DMS 273 treated with DMSO at 0.1 percent for 48 hours (cell line): Measurements from ENCODE around the gene KAT6B.

Experiments
- DNase-seq: peaks from one replicate; lab custom pipeline; 2025; lab: John Stamatoyannopoulos, UW

The KAT6B gene

DNA sequence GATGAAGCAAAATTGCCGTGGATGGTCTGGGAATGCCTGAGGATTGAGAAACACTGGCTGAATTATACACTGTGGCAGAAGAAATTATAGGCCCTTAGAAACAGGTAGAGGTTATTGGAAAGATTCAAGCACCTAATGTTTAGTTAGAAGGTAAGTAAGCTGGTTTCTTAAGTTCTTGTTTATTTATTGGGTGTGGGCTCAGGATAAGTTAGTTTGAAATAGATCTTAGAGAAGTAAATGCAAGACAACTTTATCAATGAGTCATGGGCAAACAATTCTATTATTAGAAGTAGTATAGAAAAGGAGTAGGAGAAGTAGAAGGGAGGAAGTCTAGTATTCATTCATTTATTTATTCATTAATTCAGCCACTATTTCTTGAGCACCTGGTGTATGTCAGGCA is 96.5 kb downstream of the KAT6B start:
- no peak for DNase-seq

DNA sequence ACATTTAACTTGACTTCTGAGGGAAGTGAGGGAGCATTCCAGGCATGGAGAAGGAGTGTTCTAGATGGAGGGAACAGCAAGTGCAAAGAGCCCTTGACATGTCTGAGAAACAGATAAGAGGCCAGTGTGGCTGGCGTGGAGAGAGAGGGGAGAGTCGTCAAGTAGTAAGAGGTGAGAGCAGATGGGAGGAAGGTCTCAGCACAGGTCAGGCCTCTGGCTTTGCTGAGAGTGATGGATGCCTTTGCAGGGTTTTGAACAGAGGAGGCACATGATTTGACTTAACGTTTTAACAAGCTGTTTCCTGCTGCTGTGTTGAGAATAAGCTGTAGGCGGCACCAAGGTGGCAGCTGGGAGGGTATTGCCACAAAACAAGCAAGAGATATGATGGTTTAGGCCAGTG is 97.2 kb downstream of the KAT6B start:
- DNase-seq = peak; percentile 37

DNA sequence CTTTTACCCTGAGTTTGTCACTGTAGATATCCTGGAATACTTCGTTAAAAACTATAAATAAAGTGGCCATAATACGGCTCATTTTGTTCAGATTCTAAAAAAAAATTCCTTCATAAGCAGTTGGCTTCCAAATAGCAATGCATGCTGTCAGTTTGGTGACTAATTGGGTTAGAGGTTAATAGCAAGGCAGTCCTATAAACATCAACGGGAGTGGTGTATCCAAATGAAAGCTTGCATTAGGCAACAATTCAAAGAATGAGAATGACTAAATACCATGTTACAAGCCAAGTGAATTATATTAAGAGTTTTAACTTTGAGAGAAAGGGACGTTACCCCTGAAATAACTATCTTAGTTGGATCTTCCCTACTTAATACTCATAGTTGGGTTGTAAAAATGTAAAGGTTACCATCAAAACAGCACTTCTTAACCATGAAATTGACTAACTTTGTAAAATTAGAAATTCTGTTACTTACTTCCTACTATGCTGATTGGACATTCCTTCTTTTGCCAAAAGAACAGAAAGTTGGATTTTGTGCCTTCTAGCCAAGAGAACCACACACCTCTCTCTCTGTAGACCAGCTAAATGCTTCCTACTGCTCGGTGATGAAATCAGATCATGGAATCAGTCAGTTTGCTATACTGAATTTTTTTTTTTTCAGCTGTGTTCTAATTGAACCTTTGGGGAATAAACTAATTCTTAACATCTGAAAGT is 98.0 kb downstream of the KAT6B start:
- DNase-seq = no peak

DNA sequence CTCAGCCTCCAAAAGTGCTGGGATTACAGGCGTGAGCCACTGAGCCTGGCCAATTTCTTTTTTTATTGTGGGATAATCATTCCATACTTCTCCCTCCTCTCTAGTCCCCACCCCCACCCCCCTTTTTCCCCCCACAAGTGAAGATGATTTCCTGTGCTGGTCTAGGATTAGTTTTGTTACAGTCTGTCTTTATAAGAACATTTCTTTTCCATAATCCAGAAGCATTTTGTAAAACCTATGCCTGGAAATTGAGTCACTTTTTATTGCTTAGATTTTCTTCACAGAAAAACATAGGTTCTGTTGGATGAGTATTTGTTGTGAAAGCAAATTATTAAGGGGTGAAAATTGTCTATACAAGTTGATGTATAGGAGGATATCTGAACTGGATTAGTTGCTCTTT is 98.9 kb downstream of the KAT6B start:
- DNase-seq = no peak

DNA sequence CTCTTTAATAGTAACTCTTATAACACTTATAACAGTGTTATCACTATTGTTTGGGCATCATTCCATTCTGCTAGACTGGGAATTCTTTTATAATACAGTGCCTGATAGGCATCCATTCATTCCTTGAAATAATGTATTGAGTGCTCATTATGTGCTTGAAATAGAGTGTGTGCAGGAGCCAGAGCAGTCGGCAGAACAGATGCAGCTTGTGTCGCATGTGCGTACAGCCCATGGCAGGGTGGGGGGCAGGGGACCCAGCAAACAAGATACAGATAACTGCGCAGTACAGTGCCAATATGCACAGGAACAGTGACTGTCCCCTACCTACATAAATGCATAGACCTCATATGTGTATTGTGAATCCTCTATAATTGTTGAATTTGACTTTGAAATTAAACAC is 99.3 kb downstream of the KAT6B start:
- no peak for DNase-seq

DNA sequence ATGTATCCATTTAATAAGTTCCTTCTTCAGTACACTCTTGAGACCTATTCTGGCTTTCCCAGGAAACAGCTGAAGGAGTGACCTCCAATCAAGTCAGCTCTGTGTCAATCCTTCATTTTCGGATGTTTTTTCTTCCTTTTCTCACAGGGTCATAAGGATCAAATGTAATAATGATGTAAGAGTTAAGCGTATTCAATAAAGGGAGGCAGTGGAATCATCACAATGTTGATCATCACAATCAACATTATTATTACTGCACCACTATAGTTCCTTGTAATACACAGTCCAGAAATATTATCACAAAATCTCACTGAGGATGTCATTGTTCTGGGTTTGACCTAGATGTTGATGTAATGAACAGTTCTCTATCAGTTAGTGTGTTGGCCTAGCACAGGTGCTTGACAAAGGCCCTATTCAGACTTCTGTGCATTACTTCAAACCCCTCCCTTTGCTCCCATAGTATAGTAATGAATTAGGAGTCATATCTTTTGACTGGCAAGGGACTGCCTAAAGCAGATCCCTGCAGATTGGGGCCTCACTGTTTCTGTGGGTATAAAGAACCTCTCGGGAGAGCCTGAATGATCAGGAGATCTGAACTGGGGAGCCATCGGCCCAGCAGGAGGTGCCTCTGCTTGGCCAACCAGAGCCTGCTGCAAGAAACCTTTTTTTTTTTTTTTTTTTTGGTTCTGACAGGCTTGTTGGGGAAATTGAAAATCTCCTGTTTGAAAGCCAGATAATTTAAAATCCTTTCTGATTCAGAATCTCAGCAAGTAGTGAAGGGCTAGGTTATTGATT is 100.6 kb downstream of the KAT6B start:
- DNase-seq = no peak

DNA sequence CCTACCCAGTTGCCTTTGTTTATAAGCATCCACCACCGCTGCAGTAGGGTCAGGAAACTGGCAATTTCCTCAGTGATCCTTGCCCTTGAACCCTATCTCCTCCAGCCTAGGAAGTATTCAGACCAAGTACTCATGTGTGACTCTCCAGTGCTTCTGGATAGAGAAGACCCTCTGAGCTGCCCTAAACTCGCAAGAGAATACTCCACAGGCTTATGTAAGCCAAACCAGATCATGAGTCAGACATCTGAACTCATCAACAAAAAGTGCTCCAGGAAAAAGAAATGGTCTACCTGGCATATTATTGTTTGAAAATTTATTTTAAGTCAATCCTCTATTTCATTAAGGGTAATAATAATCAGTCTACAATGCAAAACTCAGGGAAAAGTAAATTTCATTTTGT is 101.3 kb downstream of the KAT6B start:
- DNase-seq = no peak

DNA sequence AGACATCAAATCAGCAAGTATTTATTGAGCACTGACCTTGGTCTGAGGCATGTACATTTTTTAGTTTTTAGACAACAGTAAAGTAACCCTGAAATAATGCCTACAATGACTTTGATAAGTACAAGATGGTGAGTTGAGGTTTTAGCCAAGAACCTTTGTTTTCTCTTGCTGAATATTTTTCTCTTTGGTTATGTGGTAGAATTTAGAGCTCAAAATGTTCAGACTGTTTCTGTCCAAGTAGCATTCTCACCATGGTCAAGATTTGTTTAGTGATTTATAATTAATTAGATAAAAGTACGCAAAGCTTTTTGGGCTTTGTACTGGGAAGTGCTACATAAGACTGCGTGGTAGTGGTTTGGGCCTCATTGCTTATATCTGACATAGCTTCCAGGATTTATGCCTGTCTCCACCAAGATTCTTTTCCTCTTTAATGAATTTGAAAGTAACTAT is 102.4 kb downstream of the KAT6B start:
- no peak for DNase-seq

DNA sequence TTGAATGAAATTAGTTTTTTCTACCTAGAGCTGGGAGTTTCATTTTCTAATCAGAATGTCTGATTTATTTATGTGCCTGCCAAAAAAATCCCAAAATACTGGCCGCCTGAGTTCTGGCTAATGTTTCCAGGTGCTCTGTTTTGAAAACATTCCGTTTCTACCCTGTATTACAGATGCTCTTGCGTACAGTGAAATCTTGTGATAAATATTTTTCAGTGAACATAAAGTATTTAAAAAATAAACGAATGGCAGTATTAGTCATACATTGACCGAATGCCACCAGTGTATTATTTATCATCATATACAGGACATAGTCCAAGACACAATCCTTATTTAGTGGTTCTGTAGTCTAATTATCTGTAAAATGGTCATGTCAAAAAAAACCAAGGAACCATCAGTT is 102.8 kb downstream of the KAT6B start:
- no peak for DNase-seq

DNA sequence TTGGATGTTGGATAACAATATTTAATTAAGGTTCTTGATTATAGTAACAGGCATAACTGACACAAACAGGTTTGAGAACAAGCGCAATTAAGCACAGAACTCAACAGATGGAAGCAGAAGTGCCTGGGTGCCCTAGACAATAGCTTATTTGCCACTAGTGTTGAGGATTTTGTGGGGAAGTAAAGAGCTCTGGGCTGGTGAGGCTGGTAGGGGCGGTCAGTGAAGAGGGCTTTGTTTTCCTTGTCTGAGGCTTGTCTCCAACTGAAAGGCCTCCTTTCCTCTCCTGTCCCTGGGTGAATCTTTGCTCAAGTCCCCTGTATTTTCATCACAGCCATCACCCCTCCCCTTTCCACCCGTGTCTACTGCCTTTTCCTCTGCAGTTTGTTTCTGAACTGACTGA is 104.6 kb downstream of the KAT6B start:
- peak; percentile 2 for DNase-seq

DNA sequence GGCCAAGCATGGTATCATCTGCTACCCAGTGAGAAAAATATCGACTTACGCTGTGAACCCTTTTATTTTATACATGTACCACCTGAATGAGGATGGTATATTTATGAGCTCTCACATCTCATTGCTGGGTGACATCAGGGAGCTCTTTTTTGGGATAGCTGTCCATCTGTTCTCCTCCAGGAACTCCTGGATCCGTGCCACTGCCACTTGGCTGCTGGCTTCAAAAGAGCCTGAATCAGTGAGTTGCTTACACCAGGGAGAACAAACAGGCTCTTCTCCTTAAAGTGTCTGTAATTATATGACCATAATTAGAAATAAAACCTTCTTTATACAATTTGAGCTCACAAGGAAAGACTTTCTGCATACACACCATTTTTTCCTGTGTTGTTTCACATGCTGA is 106.2 kb downstream of the KAT6B start:
- peak; percentile 70 for DNase-seq

DNA sequence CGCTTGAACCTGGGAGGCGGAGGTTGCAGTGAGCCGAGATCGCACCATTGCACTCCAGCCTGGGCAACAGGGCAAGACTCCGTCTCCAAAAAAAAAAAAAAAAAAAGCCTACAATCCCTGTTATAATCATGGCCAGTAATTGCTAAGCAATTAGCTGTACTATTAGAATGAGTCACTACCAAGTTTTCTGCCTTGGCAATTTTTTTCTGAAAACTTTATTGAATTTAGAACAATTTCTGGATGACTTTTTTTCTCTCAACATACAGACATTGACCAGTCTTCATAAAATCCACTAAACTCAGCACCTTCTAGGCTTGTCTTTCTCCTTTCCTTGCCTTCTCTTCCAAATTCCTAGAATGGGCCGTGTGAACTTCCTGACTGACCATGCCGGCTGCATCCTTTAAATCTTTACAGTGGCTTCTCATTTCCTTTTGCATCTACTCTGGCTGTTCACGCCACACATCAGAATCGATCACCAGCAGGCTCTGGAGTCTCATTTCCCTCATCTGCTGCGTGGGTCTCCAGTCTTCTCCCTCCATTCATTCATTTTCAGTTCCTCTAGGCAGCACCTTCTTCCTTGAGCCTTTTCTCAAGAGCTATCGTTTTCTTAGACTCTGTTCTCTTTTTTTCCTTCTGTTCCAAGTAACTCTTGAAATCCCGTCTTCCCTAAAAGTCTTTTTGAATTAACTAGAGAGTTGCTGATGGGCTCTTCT is 107.9 kb downstream of the KAT6B start:
- DNase-seq = no peak

DNA sequence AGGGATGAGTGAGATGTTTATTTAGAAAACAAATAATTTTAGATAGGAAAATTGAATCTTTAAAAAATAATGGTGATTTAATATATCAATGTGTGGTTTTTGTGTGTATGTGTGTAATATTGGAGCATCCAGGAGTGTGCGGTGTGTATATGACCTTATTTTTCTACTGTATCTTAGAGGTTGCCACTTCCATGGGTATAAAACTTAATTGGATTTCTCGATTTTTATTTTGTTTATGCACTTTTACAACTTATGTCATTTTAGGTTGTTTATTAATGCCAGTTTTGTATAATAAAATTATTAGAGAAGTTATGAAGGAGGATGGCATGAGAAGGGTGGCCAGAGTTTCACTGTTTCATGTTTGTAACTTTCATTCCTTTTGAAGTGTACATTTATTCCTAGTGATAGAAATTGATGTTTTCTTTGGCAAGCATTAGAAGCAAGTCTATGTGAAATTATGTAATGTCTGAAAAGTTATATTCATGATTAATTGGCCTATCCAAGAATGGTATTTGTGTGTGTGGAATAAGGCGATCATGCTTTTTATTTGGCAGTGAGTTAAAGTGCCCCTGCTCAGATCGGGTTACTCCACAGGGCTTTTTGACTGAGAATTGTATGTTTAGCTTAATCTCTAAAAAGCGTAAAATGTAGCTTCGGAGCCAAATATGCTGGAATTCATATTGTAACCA is 110.3 kb downstream of the KAT6B start:
- no peak for DNase-seq

DNA sequence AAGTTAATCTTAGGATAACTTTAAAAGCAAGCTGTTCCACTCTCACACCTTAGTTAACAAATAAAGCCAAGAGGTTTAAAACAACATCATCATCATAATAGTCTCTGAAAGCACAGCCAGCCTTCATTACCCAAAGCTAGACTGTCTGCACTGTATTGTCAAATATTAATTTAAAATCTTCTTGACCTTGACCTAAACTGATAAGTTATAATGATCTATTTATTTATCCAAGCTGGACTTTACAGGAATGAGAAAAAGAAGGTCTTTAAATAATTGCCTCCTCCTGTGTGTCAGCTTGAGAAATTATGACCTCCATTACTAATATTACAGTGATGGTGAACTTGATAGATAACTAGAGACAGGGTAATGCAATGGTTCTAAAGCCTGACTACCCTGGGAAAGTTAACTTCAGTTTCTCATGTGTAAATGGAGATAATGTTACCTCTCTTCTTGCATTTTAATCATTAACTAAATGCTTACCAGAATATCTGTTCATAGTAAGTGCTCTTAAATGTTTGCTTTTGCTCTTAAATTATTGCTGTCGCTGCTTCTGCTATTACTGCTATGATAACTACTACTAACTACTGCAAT is 111.0 kb downstream of the KAT6B start:
- DNase-seq = no peak

DNA sequence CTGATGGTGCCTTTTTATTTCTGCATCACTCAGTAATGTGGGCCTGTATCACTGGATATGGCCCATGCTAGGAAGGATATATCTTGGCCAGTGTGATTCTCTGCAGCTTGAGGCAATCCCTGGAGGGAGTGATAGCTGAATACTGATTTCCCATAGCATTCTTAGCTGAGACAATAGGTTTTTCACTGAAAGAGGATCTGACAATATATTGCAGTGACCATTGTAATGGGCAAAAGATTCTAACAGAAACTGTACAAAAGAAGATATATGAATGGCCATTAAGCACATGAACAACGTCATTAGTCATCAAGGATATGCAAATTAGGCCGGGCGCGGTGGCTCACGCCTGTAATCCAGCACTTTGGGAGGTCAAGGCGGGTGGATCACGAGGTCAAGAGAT is 117.8 kb downstream of the KAT6B start:
- DNase-seq = no peak

DNA sequence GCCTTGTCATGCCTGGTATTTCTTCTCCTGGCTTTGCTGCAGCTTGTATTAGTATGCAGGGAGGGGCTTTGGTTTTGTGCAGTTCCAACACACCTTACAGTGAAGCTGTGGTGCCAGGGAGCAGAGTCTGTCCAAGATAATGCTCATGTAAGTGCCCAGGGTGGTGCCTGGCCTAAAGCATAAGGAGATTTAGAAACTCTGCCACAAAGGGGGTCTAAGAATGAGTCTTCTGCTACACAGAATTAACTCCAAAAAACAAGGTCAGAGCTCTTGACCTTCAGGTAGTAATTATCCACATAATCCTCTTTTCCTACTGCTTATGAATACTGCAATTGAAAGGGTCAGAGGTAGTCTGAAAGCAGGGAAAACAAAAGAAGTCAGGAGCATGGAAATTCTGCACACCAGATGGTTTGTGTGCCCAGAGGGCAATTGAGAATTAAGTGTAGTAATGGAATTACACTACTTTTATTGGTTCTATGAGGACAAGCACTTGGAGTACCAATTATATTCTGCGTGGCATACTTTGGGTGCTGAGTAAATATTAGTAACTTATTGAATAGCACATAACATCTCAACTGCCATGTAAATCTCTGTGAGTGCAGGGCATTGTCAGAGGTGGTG is 121.5 kb downstream of the KAT6B start:
- DNase-seq = no peak

DNA sequence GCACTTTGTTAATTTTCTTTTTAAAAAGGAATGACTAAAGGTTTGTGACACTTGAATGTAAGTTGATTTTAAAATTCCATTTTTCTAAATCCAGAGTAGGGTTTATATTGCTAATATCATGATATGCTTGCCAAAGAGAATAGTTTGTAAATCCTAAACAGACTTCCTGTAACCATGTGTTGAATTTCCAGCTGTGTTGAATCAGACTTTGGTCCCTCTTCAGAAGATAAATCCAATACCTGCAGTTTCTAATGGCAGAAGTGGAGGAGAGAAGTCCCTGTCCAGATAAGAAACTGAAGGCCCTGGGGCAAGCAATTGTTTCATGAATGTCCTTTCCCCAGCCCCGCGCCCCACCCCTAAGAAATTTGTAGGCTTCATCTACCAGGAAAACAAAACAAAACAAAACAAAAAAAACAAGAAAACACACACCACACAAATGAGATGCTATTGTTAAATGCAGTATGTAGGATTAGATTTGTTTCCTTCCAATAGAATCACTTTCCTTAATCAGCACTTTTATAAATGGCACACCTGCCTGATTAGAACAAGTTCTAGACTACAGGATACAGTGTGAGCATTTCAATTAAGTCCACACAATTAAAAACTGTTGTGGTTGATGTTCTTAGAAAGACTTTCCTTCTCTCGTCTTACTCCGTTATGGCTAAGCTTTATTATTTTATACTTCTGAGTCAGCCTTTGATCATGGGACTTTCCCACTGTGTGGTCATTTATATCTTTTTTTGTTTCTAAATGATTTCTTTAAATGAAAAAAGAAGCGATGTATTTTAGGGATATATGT is 122.8 kb downstream of the KAT6B start:
- DNase-seq = no peak

DNA sequence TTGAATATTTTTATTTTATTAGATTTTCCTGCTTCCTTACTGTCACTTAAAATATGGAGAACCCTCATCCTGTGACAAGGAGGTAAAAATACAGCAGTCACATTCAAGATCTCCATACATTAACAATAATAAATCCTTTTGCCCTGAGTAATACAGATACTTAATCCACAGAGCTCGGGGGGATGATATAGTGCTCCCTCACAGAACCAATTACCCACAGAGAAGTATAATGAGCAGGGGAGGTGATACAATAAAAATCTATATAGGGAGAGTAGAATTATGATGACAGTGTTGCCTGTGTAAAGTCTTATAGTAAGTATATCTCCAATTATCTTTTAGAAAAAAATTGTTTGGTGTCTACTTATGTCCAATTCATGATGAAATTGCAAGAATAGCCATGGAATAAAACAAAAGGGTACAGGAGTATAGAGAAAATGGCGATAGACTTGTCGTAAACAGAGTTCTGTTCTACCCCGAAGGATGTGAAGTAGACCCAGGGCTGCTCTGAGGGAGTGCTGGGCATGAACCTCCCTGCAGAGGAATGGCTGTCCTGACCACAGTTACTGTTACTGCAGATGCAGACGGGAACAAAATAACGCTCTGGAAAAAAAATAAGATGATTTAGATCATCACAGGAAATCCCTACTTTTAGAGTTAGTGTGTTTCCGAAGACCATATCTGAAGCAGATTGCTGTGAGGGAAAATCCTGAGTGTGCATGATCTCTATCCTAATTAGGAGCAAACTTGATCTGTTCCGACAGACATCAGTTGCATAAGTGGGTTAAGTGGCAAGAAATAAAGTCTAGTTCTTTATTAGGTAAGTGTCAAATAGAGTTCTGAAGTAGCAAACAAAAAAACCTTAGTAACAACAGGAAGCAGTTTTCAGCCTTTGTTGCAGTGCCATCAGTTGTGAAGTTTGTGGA is 123.7 kb downstream of the KAT6B start:
- no peak for DNase-seq

DNA sequence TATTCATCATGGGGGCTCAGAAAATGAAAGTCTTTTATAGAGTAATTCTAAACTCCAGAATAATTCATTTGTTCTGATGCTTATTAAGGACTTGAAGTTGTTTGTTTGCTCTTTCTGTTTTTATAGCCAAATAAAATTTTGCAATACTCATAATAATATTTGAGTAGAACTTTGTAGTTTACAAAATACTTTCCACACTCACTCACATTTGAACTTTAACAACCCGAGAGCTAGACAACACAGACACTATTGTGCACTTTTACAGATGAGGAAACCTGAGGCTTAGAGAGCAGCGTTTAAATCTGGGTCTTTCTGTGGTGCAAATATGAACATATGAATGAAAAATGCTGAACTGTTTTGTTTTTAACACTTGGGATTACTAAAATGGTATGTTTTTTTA is 126.8 kb downstream of the KAT6B start:
- no peak for DNase-seq

DNA sequence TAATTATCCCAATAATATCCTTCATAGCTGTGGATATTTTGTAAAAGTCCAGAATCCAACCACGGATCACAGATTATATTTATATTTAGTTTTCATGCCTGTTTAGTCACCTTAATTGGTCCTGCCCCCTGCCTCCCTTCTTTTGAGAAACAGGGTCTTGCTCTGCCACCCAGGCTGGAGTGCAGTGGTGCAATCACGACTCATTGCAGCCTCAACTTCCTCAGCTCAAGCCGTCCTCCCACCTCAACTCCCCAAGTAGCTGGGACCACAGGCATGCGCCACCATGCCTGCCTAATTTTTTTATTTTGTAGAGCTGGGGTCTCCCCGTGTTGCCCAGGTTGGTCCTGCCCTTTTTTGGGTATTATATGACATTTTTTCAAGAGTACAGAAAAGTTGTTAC is 129.4 kb downstream of the KAT6B start:
- DNase-seq = no peak
